B cell (primary cell): Measurements from ENCODE around the gene EYS.

Source experiments
- CTCF ChIP-seq: fragments of 200-600 bp; IDR thresholded peaks from one replicate; pipeline ENCODE4 v1.8.0; 2022; ENCODE audit warnings: antibody characterized with exemption, mild to moderate bottlenecking
- EZH2 ChIP-seq: IDR thresholded peaks from 2 replicates; pipeline ENCODE4 v1.6.1; 2012; ENCODE audit warnings: borderline replicate concordance, low read depth, mild to moderate bottlenecking, moderate library complexity, low read length; ENCODE audit not compliant: insufficient read depth, poor library complexity, severe bottlenecking

DNA sequence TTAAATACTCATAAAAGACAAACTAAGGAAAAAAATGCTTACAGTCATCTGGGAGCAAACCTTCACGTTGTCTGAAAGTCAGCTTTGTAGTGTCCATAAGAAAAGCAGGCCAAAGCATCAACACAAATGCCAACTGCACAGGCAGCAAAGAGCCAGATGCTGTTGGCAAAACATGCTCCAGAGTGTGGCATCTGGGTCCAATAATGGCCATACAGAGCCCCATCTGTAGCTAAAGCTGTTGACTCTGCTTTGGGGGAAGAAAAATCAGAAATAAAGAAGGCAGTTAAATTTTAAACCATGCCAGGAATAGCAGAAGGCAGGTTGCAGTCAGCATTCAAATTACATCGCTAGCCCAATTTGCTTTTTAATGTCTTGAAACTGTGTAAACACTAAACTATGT, 776.3 kb downstream of the EYS start:
- TF ChIP-seq CTCF (no peak), EZH2 (no peak)
